Heart left ventricle (tissue), 16 donors: ENCODE results near the gene SMARCA1. TPM values are rescaled to one million over a fixed set of nuclear protein-coding genes. Genes with fewer than 3 reads are reported as not detected.

Experiments
- ATAC-seq, 4 donors: fragments of 200-7000 bp; cut with Tn5 transposase; one replicate each; pipeline ENCODE4 v1.9.1; 2020 to 2022; ENCODE audit warnings: moderate library complexity in 4 of 4, mild to moderate bottlenecking in 3 of 4, moderate number of reproducible peaks in 1 of 4
- DNase-seq, 5 donors: peaks; one replicate each; pipeline ENCODE4 v3.0.0-alpha.2; 2020
- H3K27ac ChIP-seq, 12 donors: fragments of 200-600 bp; sonication (generic) in 4 of 12; one replicate each; pipeline versions ENCODE4 v1.5.0 to v1.8.0; 2016 to 2022; ENCODE audit warnings: mild to moderate bottlenecking in 2 of 12
- H3K27me3 ChIP-seq, 9 donors: fragments of 200-600 bp; sonication (generic) in 2 of 9; one replicate each; pipeline versions ENCODE4 v1.5.1 to v1.8.0; 2016 to 2022; ENCODE audit warnings: mild to moderate bottlenecking in 3 of 9
- H3K36me3 ChIP-seq, 9 donors: fragments of 200-600 bp; sonication (generic) in 2 of 9; one replicate each; pipeline versions ENCODE4 v1.5.0 to v1.8.0; 2018 to 2022; ENCODE audit warnings: mild to moderate bottlenecking in 2 of 9
- H3K4me1 ChIP-seq, 12 donors: fragments of 200-600 bp; sonication (generic) in 4 of 12; one replicate each; pipeline versions ENCODE4 v1.5.0 to v1.8.0; 2016 to 2022; ENCODE audit warnings: mild to moderate bottlenecking in 3 of 12
- H3K4me3 ChIP-seq, 12 donors: fragments of 200-600 bp; sonication (generic) in 4 of 12; one replicate each; pipeline versions ENCODE4 v1.5.0 to v1.8.0; 2017 to 2022; ENCODE audit warnings: mild to moderate bottlenecking in 9 of 12, moderate library complexity in 4 of 12
- H3K9me3 ChIP-seq, 12 donors: fragments of 200-600 bp; sonication (generic) in 4 of 12; one replicate each; pipeline versions ENCODE4 v1.5.0 to v1.8.0; 2016 to 2022; ENCODE audit warnings: mild to moderate bottlenecking in 1 of 12
- CTCF ChIP-seq, 12 donors: fragments of 200-600 bp; sonication (generic) in 4 of 12; IDR thresholded peaks; one replicate each; pipeline versions ENCODE4 v1.5.0 to v1.8.0; 2018 to 2022; ENCODE audit warnings: antibody characterized with exemption in 12 of 12, mild to moderate bottlenecking in 5 of 12
- POLR2A ChIP-seq, 2 donors: fragments of 450-650 bp; IDR thresholded peaks; one replicate each; pipeline ENCODE4 v1.6.1; 2017; ENCODE audit warnings: antibody characterized with exemption in 2 of 2, mild to moderate bottlenecking in 2 of 2, moderate library complexity in 2 of 2
- WGBS, 4 donors: extraction: QIAGEN DNeasy Blood & Tissue Kit in 2 of 4; methylation state at CpG; one replicate each; pipeline versions ENCODE4 v1.1.5 to v1.1.7; 2013 to 2018; 5-methylcytosine and 5-hydroxymethylcytosine counted together
- intact Hi-C, 10 donors: fragments of 100-400 bp; cut with DNase I; formaldehyde crosslinking; loops; one replicate each; pipeline versions ENCODE4 v1.11.1 to v1.14.2; 2022
- polyA plus RNA-seq, 2 donors: library from polyadenylated mRNA; stranded (reverse); fragments of 200-250 nt; gene quantifications; one replicate each; pipeline ENCODE4 v1.2.3, GENCODE V29; 2013
- total RNA-seq, 9 donors: library from RNA; depleted of rRNA in 2 of 9; stranded (reverse); fragments of >200 nt in 2 of 9; fragmentation: NEBNext Ultra II Directional in 3 of 9; extraction: Animal tissue kit (Norgen Biotek cat#: 25700) in 3 of 9; gene quantifications; one replicate each; pipeline versions ENCODE4 v1.1.0 to v1.2.4, GENCODE V29; 2016 to 2023
- donor health status: ischemic (EF 13 %, LVEDD 7.1; RV severe dilation, severe dysfunction).
- donor health status: healthy with polysubstance abuse.
- donor health status: DM: no; HTN: yes; CAD: no.
- donor health status: DM: no; HTN: no; CAD: no.
- donor health status: ischemic (EF 25% LVEDD 6.9; RV normal size, moderate dysfunction).
- donor health status: ischemic (EF 25% LVEDD 5.7; RV mildly dilated, moderate dysfunction).
- donor health status: healthy.
- donor health status: DM: yes; HTN: yes; CAD: no.
- donor health status: ischemic (EF 35%, LVEDD 5.7; RV mildly dilated, moderate dysfunction).
- donor health status: nonischemic (EF 11% LVEDD 7.7; RV severe dilation, severe dysfunction).
- donor health status: DM: yes; HTN: yes; CAD: no.
- donor health status: PGD.
- donor health status: ischemic (EF 29% LVEDD 5.4; RV normal size, mild dysfunction).
- donor health status: nonischemic (EF 23%, LVEDD 6.1; RV moderate dilation, normal function).

Gene SMARCA1
- total and polyA plus RNA-seq, 11 donors = 7.6 to 38.5 (median 30.8) TPM

GRCh38 chrX:129493643-129494042 lies 29.6 kb downstream of the SMARCA1 start:
- Histone ChIP-seq H3K4me3 (no peak overlapping the region), H3K27ac (no peak overlapping the region), H3K9me3 (no peaks in the 10 kb centered on the region), H3K4me1 (no peaks in the 10 kb centered on the region), H3K36me3 (peaks cover 0 to 98% (median 17%) of the 10 kb centered on the region in 9 donors), H3K27me3 (no peaks in the 10 kb centered on the region)
- intact Hi-C loops = loop anchor here in 1 of 10 donors (2.0 kb wide), 1 partner anchor 15 kb away; no protein-coding TSS in a partner anchor
- no peak for DNase-seq
- TF ChIP-seq POLR2A (IDR thresholded peaks at IDR 0.05) (no peak), CTCF (IDR thresholded peaks at IDR 0.05) (no peak)
- ATAC-seq = no peak
- WGBS, 4 donors = 54 to 83% (median 68%) methylated on average over 4 of the region's 4 CpGs

- H3K27ac ChIP-seq = no peak overlapping the region
- no peaks in the 10 kb centered on the region for H3K4me1 ChIP-seq
- intact Hi-C loops = no loop called here
- H3K36me3 ChIP-seq = peaks cover 0 to 97% (median 16%) of the 10 kb centered on the region in 9 donors
- H3K27me3 ChIP-seq = no peaks in the 10 kb centered on the region
- DNase-seq (no peak), ATAC-seq (no peak)
- H3K4me3 ChIP-seq = no peak overlapping the region
- H3K9me3 ChIP-seq = no peaks in the 10 kb centered on the region
- WGBS, 4 donors = 63 to 99% (median 83%) methylated on average over 2 of the region's 2 CpGs
- TF ChIP-seq POLR2A (IDR thresholded peaks at IDR 0.05) (no peak), CTCF (IDR thresholded peaks at IDR 0.05) (no peak)
Observed at GRCh38 chrX:129490330-129490729, 33.0 kb downstream of the SMARCA1 start.

GRCh38 chrX:129488359-129488758 lies 34.9 kb downstream of the SMARCA1 start:
- Histone ChIP-seq H3K4me3 (no peak overlapping the region), H3K9me3 (no peaks in the 10 kb centered on the region), H3K4me1 (no peaks in the 10 kb centered on the region), H3K27me3 (peaks cover 0 to 3% (median 0%) of the 10 kb centered on the region in 9 donors), H3K27ac (no peak overlapping the region), H3K36me3 (peaks cover 0 to 94% (median 8%) of the 10 kb centered on the region in 9 donors)
- TF ChIP-seq POLR2A (IDR thresholded peaks at IDR 0.05) (no peak), CTCF (IDR thresholded peaks at IDR 0.05) (no peak)
- DNase-seq (no peak), ATAC-seq (no peak)
- intact Hi-C loops = no loop called here

GRCh38 chrX:129480889-129481288 lies 42.4 kb downstream of the SMARCA1 start:
- DNase-seq = no peak
- intact Hi-C loops = no loop called here
- Histone ChIP-seq H3K27ac (no peak overlapping the region), H3K4me1 (no peaks in the 10 kb centered on the region), H3K27me3 (peaks cover 0 to 3% (median 0%) of the 10 kb centered on the region in 9 donors), H3K9me3 (no peaks in the 10 kb centered on the region), H3K4me3 (no peak overlapping the region), H3K36me3 (peaks cover 0 to 68% (median 4%) of the 10 kb centered on the region in 9 donors)
- ATAC-seq = no peak
- TF ChIP-seq POLR2A (IDR thresholded peaks at IDR 0.05) (no peak), CTCF (IDR thresholded peaks at IDR 0.05) (no peak)
- WGBS, 4 donors = 89 to 99% (median 95%) methylated on average over 6 of the region's 6 CpGs
